ENCODE measurements around the gene APBB3.
"Not testable (repeated sequence)": the region's sequence is repeated elsewhere in the genome, so short reads cannot be mapped to it uniquely, and the experiment has no call there.

Gene APBB3

DNA sequence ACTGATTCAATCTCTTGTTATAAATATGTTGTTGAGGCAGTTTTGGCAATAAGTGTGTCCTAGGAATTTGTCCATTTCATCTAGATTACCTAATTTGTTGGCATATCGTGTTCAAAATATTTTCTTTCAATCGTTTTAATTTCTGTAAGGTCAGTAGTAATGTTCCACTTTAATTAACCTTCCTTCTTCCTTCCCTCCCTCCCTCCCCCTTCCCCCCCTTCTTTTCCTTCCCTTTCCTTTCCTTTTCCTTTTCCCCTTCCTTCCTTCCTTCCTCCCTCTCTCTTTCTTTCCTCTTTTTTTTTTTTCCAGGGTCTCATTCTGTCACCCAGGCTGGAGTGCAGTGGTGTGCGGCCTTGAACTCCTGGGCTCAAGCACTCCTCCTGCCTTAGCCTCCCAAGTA is 41.5 kb upstream of the APBB3 start:
- Histone ChIP-seq H3K4me1 (no peaks in the 10 kb centered on the region), H3K27me3 (no peaks in the 10 kb centered on the region), H3K9me3 (no peaks in the 10 kb centered on the region), H3K4me3 (no peak overlapping the region), H3K27ac (no peak overlapping the region), H3K36me3 (no peaks in the 10 kb centered on the region)
- intact Hi-C loops (cut with DNase I; ENCODE audit: low total_unique reads): no loop called here
- DNase-seq: no peak
- TF ChIP-seq, protein P1, sequence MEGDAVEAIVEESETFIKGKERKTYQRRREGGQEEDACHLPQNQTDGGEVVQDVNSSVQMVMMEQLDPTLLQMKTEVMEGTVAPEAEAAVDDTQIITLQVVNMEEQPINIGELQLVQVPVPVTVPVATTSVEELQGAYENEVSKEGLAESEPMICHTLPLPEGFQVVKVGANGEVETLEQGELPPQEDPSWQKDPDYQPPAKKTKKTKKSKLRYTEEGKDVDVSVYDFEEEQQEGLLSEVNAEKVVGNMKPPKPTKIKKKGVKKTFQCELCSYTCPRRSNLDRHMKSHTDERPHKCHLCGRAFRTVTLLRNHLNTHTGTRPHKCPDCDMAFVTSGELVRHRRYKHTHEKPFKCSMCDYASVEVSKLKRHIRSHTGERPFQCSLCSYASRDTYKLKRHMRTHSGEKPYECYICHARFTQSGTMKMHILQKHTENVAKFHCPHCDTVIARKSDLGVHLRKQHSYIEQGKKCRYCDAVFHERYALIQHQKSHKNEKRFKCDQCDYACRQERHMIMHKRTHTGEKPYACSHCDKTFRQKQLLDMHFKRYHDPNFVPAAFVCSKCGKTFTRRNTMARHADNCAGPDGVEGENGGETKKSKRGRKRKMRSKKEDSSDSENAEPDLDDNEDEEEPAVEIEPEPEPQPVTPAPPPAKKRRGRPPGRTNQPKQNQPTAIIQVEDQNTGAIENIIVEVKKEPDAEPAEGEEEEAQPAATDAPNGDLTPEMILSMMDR (IDR thresholded peaks at IDR 0.05): no peak

DNA sequence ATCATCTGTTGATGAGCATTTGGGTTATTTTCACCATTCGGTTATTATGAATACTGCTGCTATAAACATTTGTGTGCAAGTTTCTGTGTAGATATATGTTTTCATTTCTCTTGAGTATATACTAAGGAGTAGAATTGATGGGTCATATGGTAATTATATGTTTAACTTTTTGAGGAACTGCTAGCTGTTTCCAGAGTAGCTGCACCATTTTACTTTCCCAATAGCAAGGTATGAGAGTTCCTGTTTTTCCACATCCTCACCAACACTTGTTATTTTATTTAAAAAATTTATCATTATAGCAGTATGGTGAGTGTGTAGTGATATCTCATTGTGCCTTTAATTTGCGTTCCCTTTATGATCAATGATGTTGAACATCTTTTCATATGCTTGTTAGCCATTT is 39.3 kb upstream of the APBB3 start:
- no peak for DNase-seq
- Histone ChIP-seq H3K27me3 (no peaks in the 10 kb centered on the region), H3K9me3 (no peaks in the 10 kb centered on the region), H3K4me3 (no peak overlapping the region), H3K27ac (no peak overlapping the region), H3K36me3 (no peaks in the 10 kb centered on the region), H3K4me1 (no peaks in the 10 kb centered on the region)
- TF ChIP-seq, protein P1 (IDR thresholded peaks at IDR 0.05): no peak
- intact Hi-C loops (cut with DNase I; ENCODE audit: low total_unique reads): no loop called here

DNA sequence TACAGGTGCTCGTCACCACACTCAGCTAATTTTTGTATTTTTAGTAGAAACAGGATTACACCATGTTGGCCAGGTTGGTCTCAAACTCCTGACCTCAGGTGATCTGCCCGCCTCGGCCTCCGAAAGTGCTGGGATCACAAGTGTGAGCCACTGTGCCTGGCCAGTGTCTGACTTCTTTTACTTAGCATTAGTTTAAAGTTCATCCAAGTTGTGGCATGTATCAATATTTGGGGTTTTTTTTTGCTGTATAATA is 39.0 kb upstream of the APBB3 start:
- H3K4me3 ChIP-seq; H3K27me3 ChIP-seq; H3K36me3 ChIP-seq; H3K9me3 ChIP-seq; intact Hi-C loops (cut with DNase I; ENCODE audit: low total_unique reads); DNase-seq; H3K27ac ChIP-seq; H3K4me1 ChIP-seq: not testable (repeated sequence)

DNA sequence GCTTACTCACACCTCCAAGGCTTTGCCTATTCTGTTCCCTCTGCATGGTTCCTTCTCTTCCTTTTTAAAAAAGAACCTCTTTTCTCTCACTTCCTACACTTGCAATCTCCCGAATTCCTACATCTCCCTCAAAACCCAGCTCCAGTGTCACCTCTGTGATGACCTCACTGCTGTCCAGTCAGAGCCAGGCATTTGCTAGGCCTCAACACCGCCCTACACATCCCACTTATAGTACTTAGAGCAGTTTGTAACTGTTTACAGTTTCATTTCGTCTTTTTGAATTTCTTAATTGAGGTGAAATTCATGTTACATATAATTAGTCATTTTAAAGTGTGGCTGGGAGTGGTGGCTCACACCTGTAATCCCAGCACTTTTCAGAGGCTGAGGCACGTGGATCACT is 37.7 kb upstream of the APBB3 start:
- no peaks in the 10 kb centered on the region for H3K4me1 ChIP-seq
- H3K27ac ChIP-seq: no peak overlapping the region
- H3K27me3 ChIP-seq: no peaks in the 10 kb centered on the region
- no peaks in the 10 kb centered on the region for H3K9me3 ChIP-seq
- H3K4me3 ChIP-seq: no peak overlapping the region
- TF ChIP-seq, protein P1 (IDR thresholded peaks at IDR 0.05): no peak
- no peaks in the 10 kb centered on the region for H3K36me3 ChIP-seq
- intact Hi-C loops (cut with DNase I; ENCODE audit: low total_unique reads): no loop called here
- DNase-seq: no peak

DNA sequence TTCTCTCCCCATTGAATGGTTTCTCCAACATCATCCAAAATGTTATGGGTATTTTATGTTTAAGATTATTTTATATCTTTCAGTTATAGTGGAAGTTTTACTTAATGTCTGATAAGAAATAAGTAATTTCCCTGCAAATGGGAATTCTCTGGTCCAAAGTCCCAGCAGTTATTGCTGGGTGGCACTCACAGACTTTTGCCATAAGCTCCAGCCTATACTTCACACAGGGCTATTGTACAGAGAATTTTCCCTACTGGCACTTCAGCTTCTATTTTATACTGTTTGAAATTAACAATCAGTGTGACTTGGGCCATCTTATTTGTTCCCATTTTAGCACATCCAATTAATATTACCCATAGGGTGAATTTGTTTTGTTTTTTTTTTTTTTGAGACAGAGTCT is 35.7 kb upstream of the APBB3 start:
- H3K4me1 ChIP-seq: no peaks in the 10 kb centered on the region
- H3K4me3 ChIP-seq: no peak overlapping the region
- H3K27ac ChIP-seq: no peak overlapping the region
- DNase-seq: no peak
- H3K9me3 ChIP-seq: no peaks in the 10 kb centered on the region
- TF ChIP-seq, protein P1 (IDR thresholded peaks at IDR 0.05): no peak
- no peaks in the 10 kb centered on the region for H3K36me3 ChIP-seq
- intact Hi-C loops (cut with DNase I; ENCODE audit: low total_unique reads): no loop called here
- no peaks in the 10 kb centered on the region for H3K27me3 ChIP-seq

DNA sequence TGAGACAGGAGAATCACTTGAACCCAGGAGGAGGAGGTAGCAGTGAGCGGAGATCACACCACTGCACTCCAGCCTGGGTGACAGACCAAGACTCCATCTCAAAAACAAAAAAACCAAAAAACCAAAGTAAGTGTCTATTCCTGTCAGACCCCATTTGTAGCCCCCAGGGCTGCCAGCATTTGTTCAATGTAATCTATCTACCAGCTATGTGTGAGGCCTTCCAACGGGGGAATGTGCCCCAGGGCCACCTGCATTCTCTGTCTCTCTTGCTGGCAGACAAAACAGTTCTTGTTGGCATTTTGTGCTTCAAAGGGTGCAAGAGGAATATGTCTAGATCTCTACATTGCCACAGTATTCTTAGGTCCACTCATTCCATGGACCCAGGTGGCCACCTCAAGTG is 34.4 kb upstream of the APBB3 start:
- no peaks in the 10 kb centered on the region for H3K4me1 ChIP-seq
- intact Hi-C loops (cut with DNase I; ENCODE audit: low total_unique reads): no loop called here
- H3K27me3 ChIP-seq: no peaks in the 10 kb centered on the region

More for the DNA sequence above, 34.4 kb upstream of the APBB3 start:
- Histone ChIP-seq H3K9me3 (no peaks in the 10 kb centered on the region), H3K27ac (no peak overlapping the region), H3K4me3 (no peak overlapping the region), H3K36me3 (no peaks in the 10 kb centered on the region)
- no peak for DNase-seq
- TF ChIP-seq, protein P1 (IDR thresholded peaks at IDR 0.05): no peak
